ENCODE measurements around the gene ERGIC1.

ERGIC1 gene

GRCh38 chr5:172951371-172952033 is 117.5 kb downstream of the ERGIC1 start:
- DNase-seq (ENCODE audit: low read depth) = no peak

- peak; percentile 96 for DNase-seq (ENCODE audit: low read depth)
Measured at GRCh38 chr5:172952034-172952511, 118.0 kb downstream of the ERGIC1 start.

GRCh38 chr5:172953776-172954675 is 120.0 kb downstream of the ERGIC1 start:
- peak; percentile 99 for DNase-seq (ENCODE audit: low read depth)

- DNase-seq (ENCODE audit: low read depth) = peak; percentile 39
Measured at GRCh38 chr5:172954751-172955159, 120.7 kb downstream of the ERGIC1 start.

GRCh38 chr5:172956228-172956627 is 122.2 kb downstream of the ERGIC1 start:
- no peak for DNase-seq (ENCODE audit: low read depth)

GRCh38 chr5:172956936-172957335 is 122.9 kb downstream of the ERGIC1 start:
- DNase-seq (ENCODE audit: low read depth) = peak; percentile 44

GRCh38 chr5:172957458-172957857 is 123.4 kb downstream of the ERGIC1 start:
- no peak for DNase-seq (ENCODE audit: low read depth)

GRCh38 chr5:172958331-172959046 is 124.4 kb downstream of the ERGIC1 start:
- peak; percentile 74 for DNase-seq (ENCODE audit: low read depth)

- peak; percentile 47 for DNase-seq (ENCODE audit: low read depth)
Measured at GRCh38 chr5:172959824-172960799, 126.1 kb downstream of the ERGIC1 start.

- no peak for DNase-seq (ENCODE audit: low read depth)
Measured at GRCh38 chr5:172969921-172970320, 135.9 kb downstream of the ERGIC1 start.

GRCh38 chr5:172971482-172971881 is 137.4 kb downstream of the ERGIC1 start:
- no peak for DNase-seq (ENCODE audit: low read depth)

- DNase-seq (ENCODE audit: low read depth) = no peak
Measured at GRCh38 chr5:172972552-172972951, 138.5 kb downstream of the ERGIC1 start.

- peak; percentile 72 for DNase-seq (ENCODE audit: low read depth)
Measured at GRCh38 chr5:172973127-172973916, 139.3 kb downstream of the ERGIC1 start.

GRCh38 chr5:172973931-172974330 is 139.9 kb downstream of the ERGIC1 start:
- DNase-seq (ENCODE audit: low read depth) = peak; percentile 31

GRCh38 chr5:172975289-172975688 is 141.2 kb downstream of the ERGIC1 start:
- DNase-seq (ENCODE audit: low read depth) = no peak

GRCh38 chr5:172979778-172980177 is 145.7 kb downstream of the ERGIC1 start:
- peak; percentile 64 for DNase-seq (ENCODE audit: low read depth)

- no peak for DNase-seq (ENCODE audit: low read depth)
Measured at GRCh38 chr5:172981931-172982330, 147.9 kb downstream of the ERGIC1 start.

GRCh38 chr5:172983542-172984243 is 149.6 kb downstream of the ERGIC1 start, which contains the start of gene ATP6V0E1:
Gene ATP6V0E1, plus strand, starts transcription at chr5:172983771. Its CDS starts 90 bp downstream, at chr5:172983861.
- DNase-seq (ENCODE audit: low read depth) = peak; percentile 94

GRCh38 chr5:172984244-172984953 is 150.3 kb downstream of the ERGIC1 start:
- peak; percentile 87 for DNase-seq (ENCODE audit: low read depth)
